ENCODE results near the gene LY6G5C.
"Not testable (repeated sequence)": the region's sequence is repeated elsewhere in the genome, so short reads cannot be mapped to it uniquely, and the experiment has no call there.

LY6G5C gene

DNA sequence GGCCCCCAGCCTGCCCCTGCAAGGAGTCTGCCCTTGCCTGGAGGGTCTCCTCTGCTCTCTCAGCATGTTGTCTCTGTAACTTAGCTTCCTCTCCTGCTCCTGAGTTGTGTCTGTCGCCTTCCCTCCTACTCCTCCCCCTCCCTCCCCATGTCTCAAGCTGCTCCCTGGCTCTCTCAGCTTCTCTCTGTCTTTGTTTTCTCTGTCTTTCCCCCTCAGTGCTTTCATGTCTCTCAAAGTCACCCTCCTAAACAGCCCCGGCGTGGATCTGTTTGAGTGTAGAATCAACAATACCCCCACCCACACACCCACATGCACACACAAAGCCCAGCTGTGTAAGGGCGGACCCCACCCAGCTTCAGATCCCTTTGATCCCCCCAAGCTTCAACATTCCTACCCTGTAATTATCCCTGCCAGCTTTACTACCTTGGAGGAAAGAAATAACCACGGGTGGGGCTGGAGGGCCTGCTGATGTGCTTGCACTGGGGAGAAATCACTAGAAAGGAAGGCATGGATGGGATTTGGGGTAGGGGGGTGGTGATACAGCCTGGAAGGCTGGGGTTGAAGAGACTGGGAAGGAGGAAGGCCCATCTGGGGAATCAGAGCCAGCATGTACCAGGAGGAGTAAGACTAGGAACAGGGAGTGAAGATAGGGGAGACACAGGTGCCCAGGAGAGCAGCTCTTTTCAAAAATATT, 33.3 kb upstream of the LY6G5C start:
- H3K36me3 ChIP-seq (ENCODE audit: control insufficient read depth, insufficient read depth, low read length) = no peaks in the 10 kb centered on the region
- H3K4me1 ChIP-seq (ENCODE audit: control insufficient read depth, insufficient read depth, low read length, poor library complexity, severe bottlenecking) = peaks cover 3% of the 10 kb centered on the region
- no peak overlapping the region for H3K4me3 ChIP-seq (ENCODE audit: insufficient read depth, low read depth, low read length, poor library complexity, severe bottlenecking)
- H3K27me3 ChIP-seq (replicated peaks; ENCODE audit: control insufficient read depth, insufficient read depth, low read length, poor library complexity, severe bottlenecking) = no peaks in the 10 kb centered on the region
- no peak for DNase-seq
- no peak overlapping the region for H3K27ac ChIP-seq (ENCODE audit: insufficient read depth, low read length, poor library complexity, severe bottlenecking)
- no peaks in the 10 kb centered on the region for H3K9me3 ChIP-seq (ENCODE audit: control insufficient read depth, low read length)

DNA sequence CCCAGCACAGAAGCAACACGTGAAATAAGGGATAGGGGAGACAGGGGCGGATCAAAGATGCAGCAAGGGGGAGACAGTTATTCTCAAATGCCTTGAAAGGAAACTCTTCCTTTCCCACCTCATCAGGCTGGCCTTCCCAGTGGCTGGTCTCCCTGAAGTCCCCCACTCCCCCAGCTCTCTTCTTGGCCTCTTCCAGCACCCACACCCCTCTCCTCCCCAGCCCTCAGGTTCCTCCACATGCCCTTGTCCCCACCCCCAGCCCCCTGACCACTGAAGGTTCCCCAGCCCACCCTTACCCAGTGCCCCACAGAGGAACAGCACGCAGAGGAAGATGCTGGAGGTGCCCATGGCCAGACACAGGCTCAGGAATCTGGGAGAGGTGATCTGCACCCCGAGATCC, 32.6 kb upstream of the LY6G5C start:
- no peak for DNase-seq
- H3K36me3 ChIP-seq (ENCODE audit: control insufficient read depth, insufficient read depth, low read length) = no peaks in the 10 kb centered on the region
- no peaks in the 10 kb centered on the region for H3K27me3 ChIP-seq (replicated peaks; ENCODE audit: control insufficient read depth, insufficient read depth, low read length, poor library complexity, severe bottlenecking)

DNA sequence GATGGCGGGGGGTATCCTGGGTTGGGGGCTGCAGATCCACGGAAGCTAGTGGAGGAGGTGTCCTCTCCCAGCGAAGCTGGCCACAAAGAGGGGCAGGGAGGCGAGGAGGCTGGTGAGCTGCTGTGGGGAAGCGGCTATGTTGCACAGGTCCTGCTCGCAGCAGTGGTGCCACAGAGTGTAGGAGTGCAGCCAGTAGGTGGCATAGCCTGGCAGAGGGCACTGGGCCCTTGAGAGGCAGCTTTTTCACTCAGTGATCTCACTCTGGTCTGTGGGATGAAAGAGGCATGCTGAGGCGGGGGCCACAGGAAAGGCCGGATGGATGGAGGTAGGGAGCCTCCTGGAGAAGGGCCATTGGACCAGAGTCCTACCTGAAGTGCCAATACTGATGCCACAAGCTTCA, 31.4 kb upstream of the LY6G5C start:
- no peaks in the 10 kb centered on the region for H3K36me3 ChIP-seq (ENCODE audit: control insufficient read depth, insufficient read depth, low read length)
- no peak overlapping the region for H3K27ac ChIP-seq (ENCODE audit: insufficient read depth, low read length, poor library complexity, severe bottlenecking)
- H3K9me3 ChIP-seq (ENCODE audit: control insufficient read depth, low read length) = no peaks in the 10 kb centered on the region
- no peak for DNase-seq
- H3K4me3 ChIP-seq (ENCODE audit: insufficient read depth, low read depth, low read length, poor library complexity, severe bottlenecking) = no peak overlapping the region
- no peaks in the 10 kb centered on the region for H3K27me3 ChIP-seq (replicated peaks; ENCODE audit: control insufficient read depth, insufficient read depth, low read length, poor library complexity, severe bottlenecking)
- H3K4me1 ChIP-seq (ENCODE audit: control insufficient read depth, insufficient read depth, low read length, poor library complexity, severe bottlenecking) = peaks cover 3% of the 10 kb centered on the region

More for the DNA sequence above, 32.6 kb upstream of the LY6G5C start:
- Histone ChIP-seq H3K4me3 (ENCODE audit: insufficient read depth, low read depth, low read length, poor library complexity, severe bottlenecking) (no peak overlapping the region), H3K9me3 (ENCODE audit: control insufficient read depth, low read length) (no peaks in the 10 kb centered on the region), H3K4me1 (ENCODE audit: control insufficient read depth, insufficient read depth, low read length, poor library complexity, severe bottlenecking) (peaks cover 3% of the 10 kb centered on the region), H3K27ac (ENCODE audit: insufficient read depth, low read length, poor library complexity, severe bottlenecking) (no peak overlapping the region)

DNA sequence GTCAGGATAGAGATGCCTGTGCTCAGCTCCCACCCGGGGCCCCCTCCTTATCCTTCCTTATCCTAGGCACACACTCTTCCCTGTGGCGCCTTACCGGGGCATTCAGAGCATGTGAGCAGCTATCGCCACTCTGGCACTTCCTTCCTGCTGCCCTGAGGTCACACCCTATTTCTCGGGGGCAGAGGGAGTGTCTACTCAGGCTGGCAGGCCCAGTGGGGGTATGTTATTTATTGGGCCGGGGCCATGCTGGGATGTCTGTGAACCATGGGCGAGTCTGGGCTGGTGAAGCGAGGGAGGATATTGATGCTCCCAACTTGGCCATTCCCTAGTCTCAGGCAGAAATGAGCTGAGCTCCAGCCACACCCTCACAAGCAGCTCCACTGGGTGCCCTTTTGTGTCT, 30.4 kb upstream of the LY6G5C start:
- no peak overlapping the region for H3K4me3 ChIP-seq (ENCODE audit: insufficient read depth, low read depth, low read length, poor library complexity, severe bottlenecking)
- H3K27ac ChIP-seq (ENCODE audit: insufficient read depth, low read length, poor library complexity, severe bottlenecking) = no peak overlapping the region
- no peaks in the 10 kb centered on the region for H3K27me3 ChIP-seq (replicated peaks; ENCODE audit: control insufficient read depth, insufficient read depth, low read length, poor library complexity, severe bottlenecking)
- H3K4me1 ChIP-seq (ENCODE audit: control insufficient read depth, insufficient read depth, low read length, poor library complexity, severe bottlenecking) = peaks cover 3% of the 10 kb centered on the region
- DNase-seq = no peak
- no peaks in the 10 kb centered on the region for H3K9me3 ChIP-seq (ENCODE audit: control insufficient read depth, low read length)
- H3K36me3 ChIP-seq (ENCODE audit: control insufficient read depth, insufficient read depth, low read length) = no peaks in the 10 kb centered on the region

DNA sequence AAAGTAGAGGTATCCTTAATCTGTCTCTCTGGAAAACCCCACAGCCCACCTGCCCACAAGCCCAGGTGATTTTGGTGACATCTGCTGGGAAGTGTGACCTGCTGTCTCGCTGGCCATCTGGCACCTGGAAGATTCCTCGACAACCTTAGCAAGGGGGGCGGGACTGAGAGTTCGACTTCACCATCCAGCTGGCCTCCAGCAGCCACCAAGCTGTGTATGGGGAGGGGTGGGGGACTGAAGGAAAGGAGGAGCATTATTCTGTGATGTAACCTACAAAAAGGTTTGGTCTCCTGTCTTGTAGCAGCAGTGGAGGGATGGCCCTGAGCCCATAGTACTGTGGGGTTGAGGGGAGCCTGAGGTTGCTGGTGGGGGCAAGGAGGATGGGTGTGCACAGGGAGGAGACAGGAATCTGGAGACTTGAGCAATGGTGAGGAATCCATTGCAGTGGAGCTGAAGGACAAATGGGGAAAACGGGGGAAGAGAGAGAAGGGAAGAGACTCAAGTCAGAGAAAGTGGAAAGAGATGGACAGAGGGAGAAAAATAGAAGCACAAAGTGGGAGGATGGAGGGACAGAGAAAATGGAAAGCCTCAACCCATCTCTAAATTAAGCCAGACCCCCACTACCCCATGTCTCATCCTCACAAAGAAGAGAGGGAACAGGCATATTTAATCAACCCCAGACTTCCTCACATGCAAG, 29.8 kb upstream of the LY6G5C start:
- H3K36me3 ChIP-seq (ENCODE audit: control insufficient read depth, insufficient read depth, low read length) = no peaks in the 10 kb centered on the region
- no peaks in the 10 kb centered on the region for H3K9me3 ChIP-seq (ENCODE audit: control insufficient read depth, low read length)
- no peak overlapping the region for H3K4me3 ChIP-seq (ENCODE audit: insufficient read depth, low read depth, low read length, poor library complexity, severe bottlenecking)
- peaks cover 3% of the 10 kb centered on the region for H3K4me1 ChIP-seq (ENCODE audit: control insufficient read depth, insufficient read depth, low read length, poor library complexity, severe bottlenecking)
- H3K27ac ChIP-seq (ENCODE audit: insufficient read depth, low read length, poor library complexity, severe bottlenecking) = no peak overlapping the region
- H3K27me3 ChIP-seq (replicated peaks; ENCODE audit: control insufficient read depth, insufficient read depth, low read length, poor library complexity, severe bottlenecking) = no peaks in the 10 kb centered on the region
- DNase-seq = no peak

DNA sequence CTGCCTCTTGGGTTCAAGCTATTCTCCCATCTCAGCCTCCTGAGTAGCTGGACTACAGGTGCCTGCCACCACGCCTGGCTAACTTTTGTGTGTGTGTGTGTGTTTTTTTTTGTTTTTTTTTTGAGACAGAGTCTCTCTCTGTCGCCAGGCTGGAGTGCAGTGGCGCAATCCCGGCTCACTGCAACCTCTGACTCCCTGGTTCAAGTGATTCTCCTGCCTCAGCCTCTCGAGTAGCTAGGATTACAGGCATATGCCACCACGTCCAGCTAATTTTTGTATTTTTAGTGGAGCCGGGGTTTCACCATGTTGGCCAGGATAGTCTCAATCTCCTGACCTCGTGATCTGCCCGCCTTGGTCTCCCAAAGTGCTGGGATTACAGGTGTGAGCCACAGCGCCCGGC, 28.3 kb upstream of the LY6G5C start:
- not testable (repeated sequence) for DNase-seq; H3K4me3 ChIP-seq (ENCODE audit: insufficient read depth, low read depth, low read length, poor library complexity, severe bottlenecking); H3K27me3 ChIP-seq (replicated peaks; ENCODE audit: control insufficient read depth, insufficient read depth, low read length, poor library complexity, severe bottlenecking); H3K9me3 ChIP-seq (ENCODE audit: control insufficient read depth, low read length); H3K36me3 ChIP-seq (ENCODE audit: control insufficient read depth, insufficient read depth, low read length); H3K4me1 ChIP-seq (ENCODE audit: control insufficient read depth, insufficient read depth, low read length, poor library complexity, severe bottlenecking); H3K27ac ChIP-seq (ENCODE audit: insufficient read depth, low read length, poor library complexity, severe bottlenecking)

DNA sequence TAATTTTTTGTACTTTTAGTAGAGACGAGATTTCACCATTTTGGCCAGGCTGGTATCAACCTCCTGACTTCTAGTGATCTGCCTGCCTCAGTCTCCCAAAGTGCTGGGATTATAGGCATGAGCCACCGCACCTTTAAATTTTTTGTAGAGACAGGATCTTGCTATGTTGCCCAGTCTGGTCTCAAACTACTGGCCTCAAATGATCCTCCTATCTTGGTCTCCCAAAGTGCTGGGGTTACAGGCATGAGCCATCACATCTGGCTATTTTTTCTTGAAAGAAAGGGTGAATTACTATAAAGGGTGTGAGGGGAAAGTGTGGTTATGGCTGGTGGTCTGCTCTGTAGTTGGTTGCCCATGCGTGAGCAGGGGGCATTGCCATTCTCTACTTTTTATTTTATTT, 27.4 kb upstream of the LY6G5C start:
- H3K27ac ChIP-seq (ENCODE audit: insufficient read depth, low read length, poor library complexity, severe bottlenecking) = no peak overlapping the region
- no peaks in the 10 kb centered on the region for H3K9me3 ChIP-seq (ENCODE audit: control insufficient read depth, low read length)
- H3K27me3 ChIP-seq (replicated peaks; ENCODE audit: control insufficient read depth, insufficient read depth, low read length, poor library complexity, severe bottlenecking) = no peaks in the 10 kb centered on the region
- H3K4me1 ChIP-seq (ENCODE audit: control insufficient read depth, insufficient read depth, low read length, poor library complexity, severe bottlenecking) = peaks cover 3% of the 10 kb centered on the region
- no peak overlapping the region for H3K4me3 ChIP-seq (ENCODE audit: insufficient read depth, low read depth, low read length, poor library complexity, severe bottlenecking)
- H3K36me3 ChIP-seq (ENCODE audit: control insufficient read depth, insufficient read depth, low read length) = no peaks in the 10 kb centered on the region
- no peak for DNase-seq

DNA sequence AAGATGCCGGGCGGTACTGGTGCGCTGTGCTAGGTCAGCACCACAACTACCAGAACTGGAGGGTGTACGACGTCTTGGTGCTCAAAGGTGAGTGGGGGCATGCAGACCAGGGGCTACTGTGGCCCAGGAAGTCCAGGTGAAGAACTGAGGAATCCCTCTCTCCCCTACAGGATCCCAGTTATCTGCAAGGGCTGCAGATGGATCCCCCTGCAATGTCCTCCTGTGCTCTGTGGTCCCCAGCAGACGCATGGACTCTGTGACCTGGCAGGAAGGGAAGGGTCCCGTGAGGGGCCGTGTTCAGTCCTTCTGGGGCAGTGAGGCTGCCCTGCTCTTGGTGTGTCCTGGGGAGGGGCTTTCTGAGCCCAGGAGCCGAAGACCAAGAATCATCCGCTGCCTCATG, 26.8 kb upstream of the LY6G5C start:
- Histone ChIP-seq H3K4me3 (ENCODE audit: insufficient read depth, low read depth, low read length, poor library complexity, severe bottlenecking) (no peak overlapping the region), H3K27ac (ENCODE audit: insufficient read depth, low read length, poor library complexity, severe bottlenecking) (no peak overlapping the region), H3K36me3 (ENCODE audit: control insufficient read depth, insufficient read depth, low read length) (no peaks in the 10 kb centered on the region), H3K27me3 (replicated peaks; ENCODE audit: control insufficient read depth, insufficient read depth, low read length, poor library complexity, severe bottlenecking) (no peaks in the 10 kb centered on the region), H3K9me3 (ENCODE audit: control insufficient read depth, low read length) (no peaks in the 10 kb centered on the region), H3K4me1 (ENCODE audit: control insufficient read depth, insufficient read depth, low read length, poor library complexity, severe bottlenecking) (peaks cover 3% of the 10 kb centered on the region)
- DNase-seq = no peak

DNA sequence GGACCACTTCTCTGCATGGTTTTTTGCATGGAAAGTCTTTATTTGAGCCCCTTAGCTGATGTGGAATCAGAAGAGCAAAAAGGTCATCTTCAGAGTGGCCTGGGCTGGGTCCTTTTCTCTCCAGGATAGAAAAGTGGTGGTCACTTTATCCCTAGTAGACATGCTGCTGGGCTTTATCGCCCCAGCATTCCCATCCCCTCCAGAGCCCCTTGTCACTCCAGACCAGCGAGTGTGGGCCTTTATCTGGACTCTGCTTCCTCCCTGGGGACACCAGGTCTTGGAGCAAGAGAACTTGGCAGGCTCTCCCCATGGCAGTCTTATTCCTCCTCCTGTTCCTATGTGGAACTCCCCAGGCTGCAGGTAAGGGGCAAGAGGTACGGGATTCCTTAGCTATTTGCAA, 25.7 kb upstream of the LY6G5C start, which contains the start of gene LY6G6F:
LY6G6F (plus strand) TSS at position 268 of the 400 bp plus-strand sequence; CDS start at position 309, 41 bp downstream.
- DNase-seq = no peak
- H3K4me1 ChIP-seq (ENCODE audit: control insufficient read depth, insufficient read depth, low read length, poor library complexity, severe bottlenecking) = peaks cover 12% of the 10 kb centered on the region
- H3K27ac ChIP-seq (ENCODE audit: insufficient read depth, low read length, poor library complexity, severe bottlenecking) = no peak within 1 kb of the TSS
- H3K36me3 ChIP-seq (ENCODE audit: control insufficient read depth, insufficient read depth, low read length) = no peaks in the 10 kb centered on the region
- no peaks in the 10 kb centered on the region for H3K9me3 ChIP-seq (ENCODE audit: control insufficient read depth, low read length)
- H3K27me3 ChIP-seq (replicated peaks; ENCODE audit: control insufficient read depth, insufficient read depth, low read length, poor library complexity, severe bottlenecking) = no peaks in the 10 kb centered on the region
- H3K4me3 ChIP-seq (ENCODE audit: insufficient read depth, low read depth, low read length, poor library complexity, severe bottlenecking) = no peak within 1 kb of the TSS

DNA sequence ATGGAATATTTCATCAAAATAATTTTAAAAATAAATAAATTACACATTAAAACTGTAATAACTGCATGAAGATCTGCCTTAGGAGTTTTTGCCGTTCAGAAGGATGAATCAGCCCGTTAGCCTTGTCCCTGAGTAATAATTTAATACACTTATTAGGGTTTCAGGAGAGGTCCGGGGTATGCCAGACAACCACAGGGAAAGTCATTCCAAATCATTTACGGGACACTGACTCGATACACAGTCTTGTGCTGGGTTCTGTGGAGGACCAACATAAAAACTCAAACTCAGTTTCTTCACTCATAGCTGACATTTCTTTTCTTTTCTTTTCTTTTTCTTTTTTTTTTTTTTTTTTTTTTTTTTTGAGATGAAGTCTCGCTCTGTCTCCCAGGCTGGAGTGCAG, 25.1 kb upstream of the LY6G5C start:
- no peak overlapping the region for H3K4me3 ChIP-seq (ENCODE audit: insufficient read depth, low read depth, low read length, poor library complexity, severe bottlenecking)
- peaks cover 15% of the 10 kb centered on the region for H3K4me1 ChIP-seq (ENCODE audit: control insufficient read depth, insufficient read depth, low read length, poor library complexity, severe bottlenecking)
- no peak overlapping the region for H3K27ac ChIP-seq (ENCODE audit: insufficient read depth, low read length, poor library complexity, severe bottlenecking)
- DNase-seq = no peak
- no peaks in the 10 kb centered on the region for H3K27me3 ChIP-seq (replicated peaks; ENCODE audit: control insufficient read depth, insufficient read depth, low read length, poor library complexity, severe bottlenecking)
- H3K36me3 ChIP-seq (ENCODE audit: control insufficient read depth, insufficient read depth, low read length) = no peaks in the 10 kb centered on the region
- H3K9me3 ChIP-seq (ENCODE audit: control insufficient read depth, low read length) = no peaks in the 10 kb centered on the region
